ENCODE results near the gene KIF2A.

GRCh38 chr5:62354028-62354874 is 48.2 kb downstream of the KIF2A start:
- TF ChIP-seq CTCF (IDR thresholded peaks at IDR 0.05), result peak; percentile 27 to 81 (median 67)
- no peak for TF ChIP-seq POLR2A (IDR thresholded peaks at IDR 0.05)

All from body of pancreas (tissue), 4 donors.